ENCODE data around the gene PRDM15.

The PRDM15 gene

GRCh38 chr21:41778930-41779600 is 100.1 kb downstream of the PRDM15 start:
- no peak for DNase-seq (ENCODE audit: low spot score)

DNA sequence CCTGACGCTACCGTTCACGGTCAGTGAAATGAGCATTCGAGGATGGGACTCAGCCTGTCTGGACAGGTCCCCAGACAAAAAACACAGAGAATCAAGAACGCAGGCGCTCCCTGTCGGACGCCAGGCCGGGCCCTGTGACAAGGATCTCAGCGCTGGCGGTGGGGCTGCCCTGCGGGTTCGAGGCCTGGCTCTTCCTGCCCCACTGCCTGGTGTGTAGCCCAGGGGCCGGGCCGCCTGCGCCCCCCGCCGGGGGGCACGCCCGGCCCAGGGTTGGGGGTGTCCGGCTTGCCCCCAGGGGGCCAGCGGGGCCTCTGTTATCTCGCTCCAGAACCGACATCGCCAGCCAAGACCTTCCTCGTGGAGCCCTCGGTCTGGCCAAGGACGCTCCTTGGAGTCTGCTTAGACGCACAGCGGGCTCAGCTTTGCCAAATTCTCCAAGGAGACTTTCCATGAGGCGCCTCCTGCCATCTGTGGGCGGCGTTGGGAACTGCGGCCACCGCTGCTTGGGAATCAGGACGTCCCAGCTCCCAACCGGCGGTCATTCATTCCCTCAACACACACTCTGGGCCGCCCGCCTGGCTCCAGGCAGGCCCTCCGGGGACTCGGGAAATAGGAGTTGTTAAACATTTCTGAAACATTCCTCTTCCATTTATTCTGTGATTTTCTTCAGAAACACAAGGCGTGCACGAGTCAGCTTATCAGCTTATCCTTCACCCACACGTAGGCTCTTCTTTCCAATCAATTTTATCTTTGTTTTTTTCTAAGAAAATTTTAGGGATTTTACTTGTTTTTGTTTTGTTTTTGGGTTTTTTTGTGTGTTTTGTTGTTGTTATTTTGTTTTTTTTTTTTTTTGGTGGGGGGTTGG is 101.0 kb downstream of the PRDM15 start:
- no peak for DNase-seq (ENCODE audit: low spot score)

DNA sequence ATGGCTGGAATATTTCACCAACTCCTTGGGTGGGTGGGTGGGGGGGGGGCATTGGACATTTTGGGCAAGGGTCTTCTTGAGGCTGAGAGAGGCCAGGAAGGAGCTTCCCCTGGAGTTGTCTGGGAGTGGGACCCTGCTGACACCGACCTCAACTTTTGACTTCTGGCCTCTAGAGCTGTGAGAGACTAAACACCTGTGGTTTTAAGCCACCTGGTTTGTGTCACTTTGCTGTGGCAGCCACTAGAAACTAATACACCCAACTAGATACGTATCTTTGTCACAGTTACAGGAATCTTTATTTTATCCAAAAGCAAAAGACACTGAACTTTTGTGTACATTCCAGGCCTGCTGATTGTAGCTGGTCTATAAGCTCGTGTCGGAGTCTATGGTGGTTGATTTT is 102.4 kb downstream of the PRDM15 start:
- DNase-seq (ENCODE audit: low spot score) = no peak

DNA sequence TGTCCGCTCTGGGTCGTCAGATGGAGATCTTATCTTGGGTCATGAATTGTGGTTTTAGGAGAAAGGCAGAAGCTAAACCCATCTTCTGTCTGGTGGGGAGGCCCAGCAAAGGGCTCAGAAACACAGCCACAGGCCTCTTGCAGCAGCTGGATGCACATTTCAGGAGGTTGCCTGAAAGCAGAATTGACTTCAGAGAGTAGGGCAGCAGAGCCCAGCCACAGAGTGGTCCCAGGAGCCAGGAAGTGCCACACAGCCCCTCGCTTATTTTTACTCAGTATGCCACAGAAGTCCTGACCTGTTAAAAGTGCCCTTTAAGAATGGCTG is 104.0 kb downstream of the PRDM15 start:
- DNase-seq (ENCODE audit: low spot score) = no peak

- no peak for DNase-seq (ENCODE audit: low spot score)
Observed at GRCh38 chr21:41774467-41775148, 104.5 kb downstream of the PRDM15 start.

DNA sequence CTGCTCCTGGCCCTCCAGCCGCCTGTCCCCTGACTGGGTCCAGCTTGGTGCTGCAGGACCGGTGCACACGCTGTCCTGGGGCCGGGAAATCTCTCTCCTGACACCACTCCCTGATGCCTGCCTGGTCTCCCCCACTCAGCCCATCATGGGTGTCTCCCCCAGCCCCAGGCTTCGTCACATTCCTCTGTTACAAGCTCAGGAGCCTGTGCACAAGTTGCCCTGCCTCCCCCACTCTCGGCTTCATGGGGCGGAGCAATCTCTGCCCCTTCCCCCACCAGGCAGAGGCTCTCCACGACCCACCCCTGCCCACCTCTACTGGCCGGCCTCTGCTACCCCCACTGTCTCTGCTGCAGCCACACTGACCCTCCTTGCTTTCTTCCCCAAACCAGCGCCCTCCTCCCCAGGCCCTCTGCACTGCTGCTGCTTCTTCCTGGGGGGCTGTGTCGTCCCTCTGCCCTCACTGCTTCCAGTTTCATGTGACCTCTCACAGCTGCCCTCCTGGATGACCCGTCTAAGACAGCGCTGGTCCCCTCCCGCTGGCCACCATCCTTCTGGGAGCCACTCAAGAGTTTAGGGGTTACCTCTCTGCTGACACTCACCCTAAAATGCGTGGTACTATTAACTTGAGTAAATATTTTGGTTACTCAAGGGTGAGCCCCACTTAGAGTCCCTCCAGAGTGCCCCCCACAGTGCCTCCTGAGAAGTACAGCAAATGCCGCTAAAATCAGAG is 106.6 kb downstream of the PRDM15 start:
- DNase-seq (ENCODE audit: low spot score) = no peak

- no peak for DNase-seq (ENCODE audit: low spot score)
Observed at GRCh38 chr21:41771625-41771945, 107.6 kb downstream of the PRDM15 start.

- no peak for DNase-seq (ENCODE audit: low spot score)
Observed at GRCh38 chr21:41770901-41771624, 108.1 kb downstream of the PRDM15 start.

- DNase-seq (ENCODE audit: low spot score) = no peak
Observed at GRCh38 chr21:41769933-41770332, 109.2 kb downstream of the PRDM15 start.

GRCh38 chr21:41769521-41769920 is 109.6 kb downstream of the PRDM15 start:
- DNase-seq (ENCODE audit: low spot score) = no peak

- no peak for DNase-seq (ENCODE audit: low spot score)
Observed at GRCh38 chr21:41769111-41769510, 110.0 kb downstream of the PRDM15 start.

DNA sequence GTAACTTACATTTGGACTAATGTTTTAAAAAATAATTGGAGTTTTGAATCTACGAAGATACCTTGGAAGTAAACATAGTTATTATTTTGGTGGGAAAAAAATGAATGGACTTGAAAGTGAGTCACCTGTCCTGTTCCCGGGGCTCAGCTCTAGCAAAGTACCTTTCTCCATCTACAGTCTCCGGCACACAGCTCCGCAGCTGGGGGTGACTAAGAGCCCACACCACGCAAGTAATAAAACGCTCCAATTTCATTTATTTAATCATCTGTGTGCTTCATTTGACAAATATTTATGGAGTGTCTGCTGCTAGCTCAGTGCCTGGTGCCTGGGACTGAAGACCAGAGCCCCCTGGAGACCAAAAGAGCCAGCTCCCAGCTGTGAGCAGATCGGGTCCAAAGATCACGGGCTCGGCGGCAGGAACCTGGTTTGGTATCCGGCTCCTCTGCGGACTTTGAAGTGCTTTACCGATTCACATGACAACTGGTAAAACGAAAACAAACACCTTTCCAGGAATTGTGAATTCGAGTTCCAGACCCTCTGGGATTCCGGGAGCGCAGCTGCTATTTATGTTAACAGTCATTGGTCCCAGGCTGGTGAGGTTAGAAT is 110.6 kb downstream of the PRDM15 start:
- DNase-seq (ENCODE audit: low spot score) = no peak

GRCh38 chr21:41767606-41768436 is 111.3 kb downstream of the PRDM15 start:
- DNase-seq (ENCODE audit: low spot score) = no peak

GRCh38 chr21:41766883-41767605 is 112.1 kb downstream of the PRDM15 start, which contains the start of gene RIPK4:
TSS of gene RIPK4 (minus strand) at chr21:41767052. CDS start at chr21:41767041, 11 bp downstream.
- peak; percentile 88 for DNase-seq (ENCODE audit: low spot score)

DNA sequence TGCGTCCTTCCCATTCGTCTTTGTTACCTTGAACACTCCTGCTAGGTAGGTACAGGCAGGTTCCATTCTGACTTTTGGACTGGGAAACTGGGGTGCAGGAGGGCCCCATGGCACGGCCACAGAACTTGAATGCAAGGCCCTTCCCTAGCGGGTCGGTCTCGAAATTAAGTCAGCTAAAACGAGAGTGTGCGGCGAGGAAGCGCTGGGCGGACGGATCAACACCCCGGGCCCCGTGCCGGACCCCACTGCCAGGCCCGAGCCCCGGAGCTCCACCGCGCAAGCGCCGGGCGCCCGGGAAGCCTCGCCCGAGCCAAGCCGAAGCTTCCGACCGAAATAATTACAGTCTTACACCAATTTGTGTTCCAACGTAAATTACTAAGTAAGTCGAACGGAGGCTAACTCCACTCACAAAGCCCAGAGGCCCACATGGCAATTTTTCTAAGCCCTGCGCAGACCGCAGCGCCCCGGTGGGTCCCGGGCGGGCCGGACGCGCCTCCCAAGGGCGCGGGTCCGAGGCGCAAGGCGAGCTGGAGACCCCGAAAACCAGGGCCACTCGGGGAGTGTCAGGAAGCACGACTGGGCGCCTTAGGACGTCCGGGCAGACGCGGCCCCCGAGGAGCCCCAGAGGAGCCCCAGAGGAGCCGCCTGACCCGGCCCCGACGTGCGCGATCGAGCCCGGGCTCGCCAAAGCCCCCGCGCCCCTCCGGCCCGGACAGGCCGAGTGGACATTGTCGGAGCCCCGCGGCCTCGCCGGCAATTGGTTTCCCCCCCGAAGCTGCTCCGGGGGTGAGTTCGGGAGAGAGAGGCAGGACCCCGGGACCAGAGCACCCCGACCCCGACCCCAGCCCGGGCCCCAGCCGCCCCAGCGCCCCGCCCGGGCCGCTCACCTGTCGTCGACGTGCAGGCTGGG is 112.9 kb downstream of the PRDM15 start:
- no peak for DNase-seq (ENCODE audit: low spot score)

- no peak for DNase-seq (ENCODE audit: low spot score)
Observed at GRCh38 chr21:41765420-41765821, 113.7 kb downstream of the PRDM15 start.

DNA sequence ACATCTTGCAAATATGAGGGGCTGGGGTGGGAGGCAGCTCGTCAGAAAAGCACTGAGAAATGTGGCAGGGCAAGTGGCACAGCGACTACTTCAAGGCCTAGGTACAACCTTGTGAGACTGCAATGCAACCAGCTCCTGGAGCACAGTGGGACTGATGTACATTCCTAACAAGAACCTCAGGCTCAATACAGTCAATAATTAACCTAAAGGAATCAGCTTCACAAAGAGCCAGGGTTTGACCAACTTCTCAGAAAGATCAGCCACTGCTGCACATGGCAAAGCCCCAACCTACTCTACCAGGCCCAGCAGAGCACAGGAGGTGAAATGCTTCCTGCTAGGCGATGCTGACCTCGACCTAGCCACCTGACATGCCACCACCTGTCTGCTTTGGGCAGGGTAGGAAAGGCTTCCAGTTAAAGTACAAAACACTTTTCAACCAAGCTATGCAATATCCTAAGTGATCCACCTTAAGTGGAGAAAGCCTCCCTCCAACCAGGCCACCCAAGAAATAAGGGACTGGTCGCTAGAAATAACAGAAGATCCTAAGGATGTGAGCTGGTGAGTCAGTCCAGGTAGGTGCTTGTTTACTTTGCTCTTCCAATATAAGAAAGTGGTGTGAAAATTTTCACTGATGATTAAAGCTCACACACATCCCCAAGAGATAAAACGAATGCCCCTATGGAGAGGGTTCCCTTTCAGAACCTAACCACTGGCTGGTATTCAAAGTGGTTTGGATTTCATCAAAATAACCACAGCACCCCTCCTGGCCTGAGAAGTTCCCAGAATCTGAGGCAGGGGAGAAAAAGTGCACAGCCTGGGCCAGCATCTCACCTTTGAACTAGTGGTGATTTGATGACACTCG is 114.4 kb downstream of the PRDM15 start:
- no peak for DNase-seq (ENCODE audit: low spot score)

- DNase-seq (ENCODE audit: low spot score) = no peak
Observed at GRCh38 chr21:41763996-41764395, 115.1 kb downstream of the PRDM15 start.

Data from germinal center (tissue), 1 donor.